ENCODE results near the gene SREBF1. TPM values are rescaled to one million over a fixed set of nuclear protein-coding genes. Genes with fewer than 3 reads are reported as not detected.
A peak's percentile ranks its signal among the peaks of the same experiment; 100 is the strongest.

SREBF1 gene
- total RNA-seq, 1 experiment from 2014 or later: 360 TPM

- TF ChIP-seq CTCF (conservative IDR thresholded peaks at IDR 0.05) (no peak), EZH2 (IDR thresholded peaks at IDR 0.05; ENCODE audit: low read depth) (no peak)
- H2AFZ ChIP-seq: no peak overlapping the region
- no peak for DNase-seq
- CTCF ChIA-PET: interaction anchor here (0.6 kb wide), 1 partner anchor 130 kb away, joined by 5 read pairs; the partner anchor contains the start of gene DRC3
- H3K4me3 ChIP-seq: no peak overlapping the region
- 0 out of 2 replicates have a peak, but pooled peaks cover 3% of the 10 kb centered on the region for H3K79me2 ChIP-seq (ENCODE audit: low read depth)
- H3K27me3 ChIP-seq (ENCODE audit: insufficient read depth, low read depth): no peaks in the 10 kb centered on the region
- no peaks in the 10 kb centered on the region for H3K9me3 ChIP-seq (ENCODE audit: insufficient read depth, low read depth)
- intact Hi-C loops (cut with micrococcal nuclease; ENCODE audit: unreplicated experiment): no loop called here
- no peak overlapping the region for H3K27ac ChIP-seq
- no TSS peak for BruUV-seq (replicated peaks)
- POLR2A ChIA-PET (ENCODE audit: unreplicated experiment): interaction anchor here (0.5 kb wide), 1 partner anchor 150 kb away, joined by 4 read pairs; no protein-coding TSS in a partner anchor
- no peak overlapping the region; the same call in 1 of the 2 replicates for H3K4me2 ChIP-seq
- no peaks in the 10 kb centered on the region for H3K36me3 ChIP-seq (ENCODE audit: low read depth)
- no peaks in the 10 kb centered on the region for H4K20me1 ChIP-seq (ENCODE audit: insufficient read depth)
- H3K4me1 ChIP-seq (replicated peaks; ENCODE audit: insufficient read depth): peaks cover 50% of the 10 kb centered on the region
- H3F3A ChIP-seq (ENCODE audit: insufficient read depth, low read depth): peaks cover 52% of the 10 kb centered on the region
- no peaks in the 10 kb centered on the region for H3K9me2 ChIP-seq (ENCODE audit: insufficient read depth)
Observed at GRCh38 chr17:17843096-17843495, 6.3 kb upstream of the SREBF1 start.

- peaks cover 60% of the 10 kb centered on the region for H3F3A ChIP-seq (ENCODE audit: insufficient read depth, low read depth)
- H3K9me2 ChIP-seq (ENCODE audit: insufficient read depth): no peaks in the 10 kb centered on the region
- peak overlapping the region; percentile 94 for H3K4me2 ChIP-seq
- peaks cover 58% of the 10 kb centered on the region for H3K4me1 ChIP-seq (replicated peaks; ENCODE audit: insufficient read depth)
- no peaks in the 10 kb centered on the region for H3K9me3 ChIP-seq (ENCODE audit: insufficient read depth, low read depth)
- no peak overlapping the region for H3K4me3 ChIP-seq
- intact Hi-C loops (cut with micrococcal nuclease; ENCODE audit: unreplicated experiment): no loop called here
- H3K36me3 ChIP-seq (ENCODE audit: low read depth): no peaks in the 10 kb centered on the region
- no peaks in the 10 kb centered on the region for H3K27me3 ChIP-seq (ENCODE audit: insufficient read depth, low read depth)
- no peaks in the 10 kb centered on the region for H4K20me1 ChIP-seq (ENCODE audit: insufficient read depth)
- BruUV-seq (replicated peaks): no TSS peak
- ChIA-PET POLR2A (ENCODE audit: unreplicated experiment) (interaction anchor here (0.5 to 0.6 kb wide), 2 partner anchors 150 to 183 kb away, joined by 4 to 5 read pairs; no protein-coding TSS in a partner anchor), CTCF (interaction anchor here (0.6 to 2.1 kb wide), 3 partner anchors 43 to 242 kb away, joined by 7 to 11 read pairs (median 8); no protein-coding TSS in a partner anchor)
- H3K79me2 ChIP-seq (ENCODE audit: low read depth): peaks cover 10% of the 10 kb centered on the region
- no peak overlapping the region for H2AFZ ChIP-seq
- no peak for DNase-seq
- H3K27ac ChIP-seq: peak overlapping the region; percentile 99
- no peak for TF ChIP-seq EZH2 (IDR thresholded peaks at IDR 0.05; ENCODE audit: low read depth)
- no peak for TF ChIP-seq CTCF (conservative IDR thresholded peaks at IDR 0.05)
Observed at GRCh38 chr17:17842111-17842876, 5.5 kb upstream of the SREBF1 start.

DNA sequence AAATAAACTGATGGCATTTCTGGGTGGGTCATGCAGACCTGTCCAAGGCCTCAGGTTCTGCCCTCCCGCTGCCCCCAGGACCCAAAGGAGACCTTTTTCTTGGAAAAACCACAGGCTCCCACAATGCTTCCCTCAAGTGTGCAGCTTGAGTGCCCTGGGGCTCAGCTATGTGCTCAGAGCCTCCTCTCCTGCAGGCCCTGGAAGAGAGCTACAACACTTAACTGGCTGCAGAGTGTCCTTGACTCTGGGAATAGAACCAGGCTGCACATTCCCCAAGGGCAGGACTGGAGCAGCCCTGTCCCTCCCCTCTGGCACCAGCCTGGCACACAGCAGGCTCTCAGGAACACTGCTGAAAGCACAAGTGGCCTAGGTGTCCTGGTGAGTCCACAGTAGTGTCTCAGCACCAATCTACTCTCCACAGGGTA is 4.8 kb upstream of the SREBF1 start:
- H2AFZ ChIP-seq: no peak overlapping the region
- ChIA-PET POLR2A (ENCODE audit: unreplicated experiment) (interaction anchor here (0.6 to 1.6 kb wide), 3 partner anchors 16 to 184 kb away, joined by 3 to 17 read pairs (median 5); no protein-coding TSS in a partner anchor), CTCF (interaction anchor here (0.6 to 2.1 kb wide), 4 partner anchors 21 to 243 kb away, joined by 6 to 11 read pairs (median 8); no protein-coding TSS in a partner anchor)
- peaks cover 64% of the 10 kb centered on the region for H3F3A ChIP-seq (ENCODE audit: insufficient read depth, low read depth)
- no TSS peak for BruUV-seq (replicated peaks)
- H3K4me2 ChIP-seq: peak overlapping the region; percentile 94
- peak overlapping the region; percentile 43; the same call in 1 of the 2 replicates for H3K4me3 ChIP-seq
- peak overlapping the region; percentile 99 for H3K27ac ChIP-seq
- H3K9me2 ChIP-seq (ENCODE audit: insufficient read depth): no peaks in the 10 kb centered on the region
- no peaks in the 10 kb centered on the region for H4K20me1 ChIP-seq (ENCODE audit: insufficient read depth)
- no peak for DNase-seq
- H3K4me1 ChIP-seq (replicated peaks; ENCODE audit: insufficient read depth): peaks cover 61% of the 10 kb centered on the region
- no peaks in the 10 kb centered on the region for H3K27me3 ChIP-seq (ENCODE audit: insufficient read depth, low read depth)
- intact Hi-C loops (cut with micrococcal nuclease; ENCODE audit: unreplicated experiment): no loop called here
- H3K36me3 ChIP-seq (ENCODE audit: low read depth): no peaks in the 10 kb centered on the region
- no peak for TF ChIP-seq CTCF (conservative IDR thresholded peaks at IDR 0.05)
- TF ChIP-seq EZH2 (IDR thresholded peaks at IDR 0.05; ENCODE audit: low read depth): no peak
- no peaks in the 10 kb centered on the region for H3K9me3 ChIP-seq (ENCODE audit: insufficient read depth, low read depth)
- peaks cover 16% of the 10 kb centered on the region for H3K79me2 ChIP-seq (ENCODE audit: low read depth)
